ENCODE results near the gene PTPRK.

PTPRK gene

GRCh38 chr6:128531696-128532095 lies 11.3 kb upstream of the PTPRK start:
- Histone ChIP-seq H3K27ac (no peak overlapping the region), H3K4me1 (no peaks in the 10 kb centered on the region), H3K36me3 (no peaks in the 10 kb centered on the region), H3K9me3 (no peaks in the 10 kb centered on the region), H3K4me3 (no peak overlapping the region), H3K27me3 (no peaks in the 10 kb centered on the region)
- intact Hi-C loops (cut with DNase I; ENCODE audit: low total_unique reads): no loop called here
- TF ChIP-seq CTCF (IDR thresholded peaks at IDR 0.05): no peak
- no peak for DNase-seq

- Histone ChIP-seq H3K27me3 (no peaks in the 10 kb centered on the region), H3K27ac (no peak overlapping the region), H3K9me3 (no peaks in the 10 kb centered on the region), H3K4me1 (no peaks in the 10 kb centered on the region), H3K4me3 (no peak overlapping the region), H3K36me3 (no peaks in the 10 kb centered on the region)
- TF ChIP-seq CTCF (IDR thresholded peaks at IDR 0.05): no peak
- intact Hi-C loops (cut with DNase I; ENCODE audit: low total_unique reads): no loop called here
- no peak for DNase-seq
Measured at GRCh38 chr6:128528241-128528640, 7.8 kb upstream of the PTPRK start.

- no peaks in the 10 kb centered on the region for H3K4me1 ChIP-seq
- H3K9me3 ChIP-seq: no peaks in the 10 kb centered on the region
- no peak for DNase-seq
- no peaks in the 10 kb centered on the region for H3K27me3 ChIP-seq
- H3K36me3 ChIP-seq: no peaks in the 10 kb centered on the region
- no peak for TF ChIP-seq CTCF (IDR thresholded peaks at IDR 0.05)
- intact Hi-C loops (cut with DNase I; ENCODE audit: low total_unique reads): no loop called here
- no peak overlapping the region for H3K27ac ChIP-seq
- no peak overlapping the region for H3K4me3 ChIP-seq
Measured at GRCh38 chr6:128527375-128527774, 7.0 kb upstream of the PTPRK start.

- intact Hi-C loops (cut with DNase I; ENCODE audit: low total_unique reads): no loop called here
- Histone ChIP-seq H3K9me3 (no peaks in the 10 kb centered on the region), H3K27ac (no peak overlapping the region), H3K27me3 (no peaks in the 10 kb centered on the region), H3K36me3 (no peaks in the 10 kb centered on the region), H3K4me1 (peaks cover 0 to under 1% (median 0%) of the 10 kb centered on the region in 4 donors), H3K4me3 (no peak overlapping the region)
- no peak for TF ChIP-seq CTCF (IDR thresholded peaks at IDR 0.05)
- no peak for DNase-seq
Measured at GRCh38 chr6:128526152-128526914, 5.9 kb upstream of the PTPRK start.

- no peaks in the 10 kb centered on the region for H3K36me3 ChIP-seq
- no peak overlapping the region for H3K4me3 ChIP-seq
- no peak for DNase-seq
- peaks cover 0 to 4% (median 0%) of the 10 kb centered on the region in 4 donors for H3K4me1 ChIP-seq
- TF ChIP-seq CTCF (IDR thresholded peaks at IDR 0.05): no peak
- H3K27ac ChIP-seq: no peak overlapping the region
- H3K27me3 ChIP-seq: no peaks in the 10 kb centered on the region
- intact Hi-C loops (cut with DNase I; ENCODE audit: low total_unique reads): no loop called here
- H3K9me3 ChIP-seq: no peaks in the 10 kb centered on the region
Measured at GRCh38 chr6:128525406-128525805, 5.0 kb upstream of the PTPRK start.

Data from tibial artery (tissue), 4 donors.